DND-41 (cell line): ENCODE data around the gene ZIC4.

Experiments used
- ATAC-seq: fragments of 200-7000 bp; cut with Tn5 transposase; 3 replicates; pipeline ENCODE4 v1.9.1; 2021; ENCODE audit warnings: low read depth; ENCODE audit not compliant: insufficient read depth
- DNase-seq: peaks from one replicate; pipeline ENCODE4 v3.0.0-alpha.2; 2020
- H2AFZ ChIP-seq: 2 replicates; pipeline ENCODE4 v1.6.0; 2012; ENCODE audit warnings: low read depth, low read length
- H3K27ac ChIP-seq: 2 replicates; pipeline ENCODE4 v1.5.1; 2012; ENCODE audit warnings: low read length, inconsistent platforms
- H3K27me3 ChIP-seq: fragments of 200-600 bp; sonication (generic); 2 replicates; pipeline ENCODE4 v1.6.0; 2012; ENCODE audit warnings: low read length, mild to moderate bottlenecking, inconsistent platforms; ENCODE audit not compliant: insufficient read depth, poor library complexity
- H3K36me3 ChIP-seq: 2 replicates; pipeline ENCODE4 v1.5.1; 2012; ENCODE audit warnings: low read length, inconsistent platforms; ENCODE audit not compliant: insufficient read depth
- H3K4me1 ChIP-seq: 2 replicates; pipeline ENCODE4 v1.5.1; 2012; ENCODE audit warnings: mild to moderate bottlenecking, low read length; ENCODE audit not compliant: insufficient read depth
- H3K4me2 ChIP-seq: 2 replicates; pipeline ENCODE4 v1.6.0; 2012; ENCODE audit warnings: mild to moderate bottlenecking, moderate library complexity, low read length, inconsistent platforms; ENCODE audit not compliant: insufficient read depth
- H3K4me3 ChIP-seq, 2 experiments: fragments of 200-600 bp in 1 of 2; shearing (Covaris generic) in 1 of 2; 2 replicates each; pipeline ENCODE4 v1.5.1; 2012 to 2016; ENCODE audit warnings: inconsistent platforms in 2 of 2, low read length in 2 of 2, mild to moderate bottlenecking in 2 of 2, low read depth in 1 of 2, moderate library complexity in 1 of 2
- H3K79me2 ChIP-seq: 2 replicates; pipeline ENCODE4 v1.6.0; 2012; ENCODE audit warnings: low read length, inconsistent platforms; ENCODE audit not compliant: insufficient read depth
- H3K9ac ChIP-seq: 2 replicates; pipeline ENCODE4 v1.6.0; 2012; ENCODE audit warnings: low read depth, mild to moderate bottlenecking, inconsistent platforms, low read length, moderate library complexity
- H3K9me3 ChIP-seq: 2 replicates; pipeline ENCODE4 v1.5.1; 2012; ENCODE audit warnings: low read length, moderate library complexity, mild to moderate bottlenecking, inconsistent platforms; ENCODE audit not compliant: insufficient read depth, severe bottlenecking
- H4K20me1 ChIP-seq: 2 replicates; pipeline ENCODE4 v1.6.0; 2012; ENCODE audit warnings: low read length; ENCODE audit not compliant: insufficient read depth
- EZH2 ChIP-seq: IDR thresholded peaks from 3 replicates; pipeline ENCODE4 v1.6.1; 2012; ENCODE audit warnings: borderline replicate concordance, low read depth, mild to moderate bottlenecking, moderate library complexity, low read length, inconsistent platforms; ENCODE audit not compliant: severe bottlenecking
- TF ChIP-seq, protein P1 (sequence below): IDR thresholded peaks from 2 replicates; pipeline ENCODE4 v1.5.1; 2012; ENCODE audit warnings: borderline replicate concordance, low read length, moderate library complexity, mild to moderate bottlenecking; ENCODE audit not compliant: poor library complexity, severe bottlenecking; ENCODE audit errors: extremely low read depth

ZIC4 gene

DNA sequence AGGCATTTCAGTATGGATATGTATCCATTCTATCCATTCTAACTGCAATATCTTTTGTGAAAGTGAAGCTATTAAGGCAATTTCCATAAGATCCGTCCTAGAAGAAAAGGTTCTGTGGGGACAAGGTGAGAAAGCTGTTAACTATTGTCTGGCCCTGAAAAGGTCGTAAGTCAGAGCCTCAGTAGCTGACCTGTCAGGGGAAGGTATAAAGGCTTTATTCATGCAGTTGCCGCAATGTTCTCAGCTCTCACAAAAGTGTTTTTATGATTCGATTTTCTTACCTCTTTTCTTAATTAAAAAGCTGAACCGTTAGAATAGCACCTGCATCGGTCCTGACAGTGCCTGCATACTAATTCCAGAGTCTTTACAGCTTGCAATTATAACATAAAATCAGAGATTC is 24.7 kb downstream of the ZIC4 start:
- Histone ChIP-seq H3K9ac (no peak overlapping the region), H3K79me2 (no peaks in the 10 kb centered on the region), H4K20me1 (no peaks in the 10 kb centered on the region), H3K27ac (no peak overlapping the region), H3K4me2 (no peak overlapping the region), H2AFZ (no peak overlapping the region), H3K4me3 (no peak overlapping the region), H3K36me3 (no peaks in the 10 kb centered on the region), H3K4me1 (no peaks in the 10 kb centered on the region), H3K27me3 (no peaks in the 10 kb centered on the region), H3K9me3 (no peaks in the 10 kb centered on the region)
- DNase-seq (no peak), ATAC-seq (no peak)
- TF ChIP-seq EZH2, result no peak
- TF ChIP-seq, protein P1, sequence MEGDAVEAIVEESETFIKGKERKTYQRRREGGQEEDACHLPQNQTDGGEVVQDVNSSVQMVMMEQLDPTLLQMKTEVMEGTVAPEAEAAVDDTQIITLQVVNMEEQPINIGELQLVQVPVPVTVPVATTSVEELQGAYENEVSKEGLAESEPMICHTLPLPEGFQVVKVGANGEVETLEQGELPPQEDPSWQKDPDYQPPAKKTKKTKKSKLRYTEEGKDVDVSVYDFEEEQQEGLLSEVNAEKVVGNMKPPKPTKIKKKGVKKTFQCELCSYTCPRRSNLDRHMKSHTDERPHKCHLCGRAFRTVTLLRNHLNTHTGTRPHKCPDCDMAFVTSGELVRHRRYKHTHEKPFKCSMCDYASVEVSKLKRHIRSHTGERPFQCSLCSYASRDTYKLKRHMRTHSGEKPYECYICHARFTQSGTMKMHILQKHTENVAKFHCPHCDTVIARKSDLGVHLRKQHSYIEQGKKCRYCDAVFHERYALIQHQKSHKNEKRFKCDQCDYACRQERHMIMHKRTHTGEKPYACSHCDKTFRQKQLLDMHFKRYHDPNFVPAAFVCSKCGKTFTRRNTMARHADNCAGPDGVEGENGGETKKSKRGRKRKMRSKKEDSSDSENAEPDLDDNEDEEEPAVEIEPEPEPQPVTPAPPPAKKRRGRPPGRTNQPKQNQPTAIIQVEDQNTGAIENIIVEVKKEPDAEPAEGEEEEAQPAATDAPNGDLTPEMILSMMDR, result no peak

DNA sequence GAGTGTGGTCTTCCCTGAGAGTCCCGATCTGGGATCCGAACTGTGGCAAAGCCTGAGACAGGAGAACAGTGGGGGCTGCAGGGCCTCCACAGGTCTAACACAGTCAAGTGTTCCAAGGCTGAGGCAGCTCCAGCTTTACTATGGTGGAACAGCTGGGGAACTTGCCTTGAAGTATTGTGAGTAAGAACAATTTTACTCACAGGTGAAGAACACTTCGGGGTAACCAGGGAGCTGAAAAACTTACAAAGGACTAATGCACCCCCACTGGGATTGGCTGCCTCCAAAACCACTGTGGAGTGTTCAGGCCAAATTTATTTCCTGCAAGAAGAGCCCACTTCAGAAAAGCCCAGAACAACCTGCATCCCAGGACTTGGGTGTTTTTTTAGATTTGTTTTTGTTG is 25.4 kb downstream of the ZIC4 start:
- Histone ChIP-seq H3K27me3 (no peaks in the 10 kb centered on the region), H3K4me1 (no peaks in the 10 kb centered on the region), H2AFZ (no peak overlapping the region)

DNA sequence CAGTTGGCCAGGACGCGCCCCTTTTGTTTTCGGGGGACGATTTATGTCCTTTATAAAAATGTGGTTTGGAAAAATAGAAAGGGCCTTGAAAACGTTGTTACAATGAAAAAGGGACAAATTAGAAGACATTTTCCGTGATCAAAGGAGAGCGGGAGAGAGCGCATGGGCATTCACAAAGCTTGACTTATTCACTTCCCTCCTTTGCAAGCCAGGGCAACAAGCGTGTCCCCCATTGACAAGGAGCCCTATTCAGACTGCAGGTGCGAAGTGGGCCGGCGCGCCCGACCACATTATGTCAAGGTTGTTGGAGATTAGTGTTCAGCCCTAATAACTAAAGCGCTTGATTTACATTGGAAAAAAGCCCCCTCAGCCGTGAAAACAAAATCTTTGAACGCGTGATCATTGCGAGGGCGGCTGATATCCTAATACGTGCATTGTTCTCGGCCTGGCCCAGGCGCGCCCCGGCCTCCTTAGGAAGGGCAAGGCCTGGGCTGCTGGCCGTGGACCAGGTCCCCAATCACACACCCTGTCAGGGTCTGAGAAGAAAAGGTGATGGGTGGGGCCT is 25.9 kb downstream of the ZIC4 start:
- no peak for ATAC-seq

More for the DNA sequence above, 25.4 kb downstream of the ZIC4 start:
- no peak overlapping the region for H3K4me3 ChIP-seq
- H3K79me2 ChIP-seq, result no peaks in the 10 kb centered on the region
- no peak overlapping the region for H3K27ac ChIP-seq
- H3K9me3 ChIP-seq, result no peaks in the 10 kb centered on the region
- H3K36me3 ChIP-seq, result no peaks in the 10 kb centered on the region
- no peak overlapping the region for H3K4me2 ChIP-seq
- no peak for TF ChIP-seq EZH2
- TF ChIP-seq, protein P1, result no peak
- no peak for DNase-seq
- H4K20me1 ChIP-seq, result no peaks in the 10 kb centered on the region
- H3K9ac ChIP-seq, result no peak overlapping the region
- ATAC-seq, result no peak

More for the DNA sequence above, 25.9 kb downstream of the ZIC4 start:
- no peak overlapping the region for H2AFZ ChIP-seq
- H3K9ac ChIP-seq, result no peak overlapping the region
- no peak overlapping the region for H3K27ac ChIP-seq
- H3K9me3 ChIP-seq, result no peaks in the 10 kb centered on the region
- no peaks in the 10 kb centered on the region for H3K4me1 ChIP-seq
- no peaks in the 10 kb centered on the region for H4K20me1 ChIP-seq
- no peak overlapping the region for H3K4me3 ChIP-seq
- no peaks in the 10 kb centered on the region for H3K79me2 ChIP-seq
- no peak for DNase-seq
- TF ChIP-seq, protein P1, result no peak
- no peak for TF ChIP-seq EZH2
- no peaks in the 10 kb centered on the region for H3K27me3 ChIP-seq
- no peaks in the 10 kb centered on the region for H3K36me3 ChIP-seq
- no peak overlapping the region for H3K4me2 ChIP-seq
